Measurements from ENCODE around the gene EMILIN1.

Gene EMILIN1

GRCh38 chr2:27123302-27124150 is 45.1 kb downstream of the EMILIN1 start, which contains the start of gene ABHD1:
ABHD1 (plus strand) TSS chr2:27123815; CDS start chr2:27123949, 134 bp downstream.
- peak; percentile 61 for DNase-seq (ENCODE audit: low spot score)

- no peak for DNase-seq (ENCODE audit: low spot score)
These were observed 46.7 kb downstream of the EMILIN1 start for GRCh38 chr2:27125104-27125503.

- no peak for DNase-seq (ENCODE audit: low spot score)
These were observed 47.9 kb downstream of the EMILIN1 start for GRCh38 chr2:27126252-27126710.

- no peak for DNase-seq (ENCODE audit: low spot score)
These were observed 49.7 kb downstream of the EMILIN1 start for GRCh38 chr2:27127883-27128667.

GRCh38 chr2:27128668-27129571 is 50.5 kb downstream of the EMILIN1 start:
- no peak for DNase-seq (ENCODE audit: low spot score)

GRCh38 chr2:27130396-27130795 is 52.0 kb downstream of the EMILIN1 start:
- DNase-seq (ENCODE audit: low spot score) = no peak

- DNase-seq (ENCODE audit: low spot score) = no peak
These were observed 53.0 kb downstream of the EMILIN1 start for GRCh38 chr2:27131429-27131828.

GRCh38 chr2:27133195-27133875 is 54.9 kb downstream of the EMILIN1 start:
- DNase-seq (ENCODE audit: low spot score) = peak; percentile 11

- DNase-seq (ENCODE audit: low spot score) = peak; percentile 98
These were observed 55.7 kb downstream of the EMILIN1 start, which contains the start of gene PREB for GRCh38 chr2:27133905-27134780. PREB (minus strand) TSS chr2:27134636; CDS start chr2:27134421, 215 bp downstream.

- DNase-seq (ENCODE audit: low spot score) = no peak
These were observed 56.5 kb downstream of the EMILIN1 start for GRCh38 chr2:27134781-27135477.

GRCh38 chr2:27135478-27135955 is 57.1 kb downstream of the EMILIN1 start:
- no peak for DNase-seq (ENCODE audit: low spot score)
